GM10266 (cell line): ENCODE measurements around the gene FKBP6.
"Not testable (repeated sequence)": the region's sequence is repeated elsewhere in the genome, so short reads cannot be mapped to it uniquely, and the experiment has no call there.

Source experiments
- DNase-seq: peaks from one replicate; pipeline ENCODE4 v3.0.0; 2012; ENCODE audit errors: extremely low spot score
- TF ChIP-seq, protein P1 (sequence below): IDR thresholded peaks from 2 replicates; pipeline ENCODE4 v1.5.1; 2012; ENCODE audit warnings: mild to moderate bottlenecking, low read depth; ENCODE audit not compliant: control insufficient read depth, insufficient read depth; ENCODE audit errors: missing control alignments

Gene FKBP6

GRCh38 chr7:73324081-73324845 lies 3.7 kb upstream of the FKBP6 start:
- TF ChIP-seq, protein P1, sequence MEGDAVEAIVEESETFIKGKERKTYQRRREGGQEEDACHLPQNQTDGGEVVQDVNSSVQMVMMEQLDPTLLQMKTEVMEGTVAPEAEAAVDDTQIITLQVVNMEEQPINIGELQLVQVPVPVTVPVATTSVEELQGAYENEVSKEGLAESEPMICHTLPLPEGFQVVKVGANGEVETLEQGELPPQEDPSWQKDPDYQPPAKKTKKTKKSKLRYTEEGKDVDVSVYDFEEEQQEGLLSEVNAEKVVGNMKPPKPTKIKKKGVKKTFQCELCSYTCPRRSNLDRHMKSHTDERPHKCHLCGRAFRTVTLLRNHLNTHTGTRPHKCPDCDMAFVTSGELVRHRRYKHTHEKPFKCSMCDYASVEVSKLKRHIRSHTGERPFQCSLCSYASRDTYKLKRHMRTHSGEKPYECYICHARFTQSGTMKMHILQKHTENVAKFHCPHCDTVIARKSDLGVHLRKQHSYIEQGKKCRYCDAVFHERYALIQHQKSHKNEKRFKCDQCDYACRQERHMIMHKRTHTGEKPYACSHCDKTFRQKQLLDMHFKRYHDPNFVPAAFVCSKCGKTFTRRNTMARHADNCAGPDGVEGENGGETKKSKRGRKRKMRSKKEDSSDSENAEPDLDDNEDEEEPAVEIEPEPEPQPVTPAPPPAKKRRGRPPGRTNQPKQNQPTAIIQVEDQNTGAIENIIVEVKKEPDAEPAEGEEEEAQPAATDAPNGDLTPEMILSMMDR: peak; percentile 79
- peak; percentile 89 for DNase-seq

GRCh38 chr7:73325424-73325823 lies 2.5 kb upstream of the FKBP6 start:
- DNase-seq: not testable (repeated sequence)

DNA sequence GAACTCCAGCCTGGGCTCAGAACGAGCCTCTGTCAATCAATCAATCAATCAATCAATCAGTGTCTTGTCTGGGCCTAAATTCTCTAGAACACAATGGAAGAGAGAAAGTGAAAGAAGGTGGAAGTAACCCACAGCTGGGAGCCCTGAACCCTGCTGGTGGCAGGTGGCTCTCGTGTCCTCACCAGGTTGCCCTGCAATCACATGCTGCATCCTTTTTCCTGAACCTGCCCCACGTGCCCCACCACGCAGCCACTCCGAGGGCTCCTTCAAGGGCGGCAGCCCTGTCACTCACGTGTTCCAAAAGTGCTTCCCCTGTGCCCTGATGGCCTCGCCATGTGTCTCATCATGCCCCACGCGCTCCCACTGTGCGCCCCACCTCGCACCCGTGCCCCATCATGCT lies 512 bp upstream of the FKBP6 start:
- DNase-seq: not testable (repeated sequence)

GRCh38 chr7:73328696-73329095 lies 735 bp downstream of the FKBP6 start:
- TF ChIP-seq, protein P1: no peak
- DNase-seq: no peak

DNA sequence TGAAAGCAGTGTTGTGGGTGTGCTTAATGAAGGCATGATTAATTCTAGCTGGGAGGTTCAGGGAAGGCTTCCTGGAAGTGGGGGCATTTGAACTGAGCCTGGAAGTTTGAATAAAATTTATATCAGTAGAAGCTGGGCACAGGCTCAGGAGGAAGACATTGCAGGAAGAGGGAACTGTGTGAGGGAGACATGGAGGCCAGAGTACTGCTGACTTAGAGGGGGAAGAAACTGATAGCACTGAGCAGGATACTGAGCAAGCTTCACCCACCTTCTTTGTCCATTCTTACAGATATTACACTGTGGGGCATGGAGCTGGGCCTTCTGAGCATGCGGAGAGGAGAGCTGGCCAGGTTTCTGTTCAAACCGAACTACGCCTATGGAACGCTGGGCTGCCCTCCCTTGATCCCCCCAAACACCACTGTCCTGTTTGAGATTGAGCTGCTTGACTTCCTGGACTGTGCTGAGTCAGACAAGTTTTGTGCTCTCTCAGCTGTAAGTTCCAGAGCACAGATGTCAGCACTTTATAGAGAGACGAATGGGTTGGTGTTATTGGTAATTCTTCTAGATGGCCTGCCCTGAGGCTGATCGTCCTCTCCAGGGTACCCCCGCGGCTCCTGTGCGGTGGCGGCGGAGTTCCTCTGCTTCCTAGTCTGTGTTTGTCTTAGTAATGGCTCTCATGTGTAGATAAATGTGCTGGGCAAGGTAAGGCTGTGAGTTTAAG lies 2.1 kb downstream of the FKBP6 start:
- DNase-seq: no peak
- TF ChIP-seq, protein P1: no peak

DNA sequence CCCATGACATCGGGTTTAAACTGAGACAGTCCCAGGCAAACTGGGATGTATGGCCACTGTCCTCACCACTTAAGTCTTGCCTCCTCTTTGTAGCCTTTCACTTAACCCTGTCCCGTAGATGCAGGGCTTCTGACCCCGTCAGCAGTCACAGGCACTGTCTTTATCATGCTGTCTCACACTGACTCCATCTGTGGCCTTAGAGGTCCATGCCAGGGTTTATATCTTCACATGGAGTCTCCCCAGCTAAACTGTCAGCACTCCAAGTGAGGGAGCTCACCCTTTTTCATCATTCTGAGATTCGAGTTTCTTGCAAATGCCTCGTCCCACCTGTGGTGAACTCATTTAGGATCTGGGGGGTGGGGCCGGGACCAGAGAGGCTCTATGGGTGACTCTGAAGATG lies 2.8 kb downstream of the FKBP6 start:
- no peak for DNase-seq
- TF ChIP-seq, protein P1: no peak

DNA sequence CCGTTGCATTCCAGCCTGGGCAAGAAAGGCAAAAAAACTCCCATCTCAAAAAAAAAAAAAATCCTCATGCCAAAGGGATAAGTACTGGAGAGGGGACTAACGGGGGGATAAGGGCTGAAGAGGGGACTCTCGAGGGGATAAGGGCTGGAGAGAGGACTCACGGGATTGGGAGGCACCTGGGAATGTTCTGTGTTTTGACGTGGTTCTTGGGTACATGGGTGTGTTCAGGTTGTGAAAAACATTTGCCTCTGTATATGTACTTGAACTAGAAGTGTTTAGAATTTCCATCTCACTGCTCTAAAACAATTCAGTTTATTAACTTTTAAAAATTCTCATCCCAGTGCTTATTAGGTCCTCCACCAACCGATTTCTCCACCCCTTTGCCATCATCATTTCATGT lies 4.5 kb downstream of the FKBP6 start:
- no peak for DNase-seq
- TF ChIP-seq, protein P1: no peak

DNA sequence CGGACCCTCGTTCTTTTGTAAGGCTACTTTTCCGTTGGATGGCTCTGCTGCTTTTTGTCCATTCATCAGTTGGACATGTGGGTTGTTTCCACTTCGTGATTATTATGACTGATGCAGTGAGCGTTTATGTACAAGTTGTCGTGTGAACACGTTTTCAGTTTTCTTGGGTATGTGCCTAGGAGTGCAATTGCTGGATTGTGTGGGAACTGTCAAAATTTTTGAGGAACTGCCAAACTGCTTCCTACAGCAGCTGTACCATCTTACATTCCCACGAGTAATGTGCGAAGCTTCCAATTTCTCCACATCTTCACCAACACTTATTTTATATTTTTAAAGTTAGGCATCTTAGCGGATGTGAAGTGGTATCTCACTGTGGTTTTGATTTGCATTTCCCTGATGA lies 10.4 kb downstream of the FKBP6 start:
- TF ChIP-seq, protein P1: no peak
- no peak for DNase-seq
